A549 (cell line): ENCODE data around the gene OR2G6.
"Not testable (repeated sequence)": the region's sequence is repeated elsewhere in the genome, so short reads cannot be mapped to it uniquely, and the experiment has no call there.

ENCODE experiments used
- CEBPB ChIP-seq, 2 experiments: fragments of >200 bp in 1 of 2; sonication (Bioruptor Twin) in 1 of 2; formaldehyde crosslinking in 1 of 2; IDR thresholded peaks; 2 replicates each; pipeline ENCODE4 v1.6.1; 2012 to 2016
- CHD2 ChIP-seq: fragments of 150-350 bp; IDR thresholded peaks from 2 replicates; pipeline ENCODE4 v1.6.1; 2014; ENCODE audit warnings: low read length; ENCODE audit not compliant: partially characterized antibody
- EP300 ChIP-seq, 2 experiments: fragments of >200 bp; sonication (Bioruptor Twin); formaldehyde crosslinking; IDR thresholded peaks; 2 replicates in 1 of 2; 3 replicates in 1 of 2; pipeline ENCODE4 v1.6.1; 2016 to 2017
- FOSB ChIP-seq: fragments of 250-450 bp; sonication (Bioruptor Pico); IDR thresholded peaks from 2 replicates; pipeline ENCODE4 v1.5.0; 2020; ENCODE audit warnings: mild to moderate bottlenecking, moderate library complexity
- HOXA7 ChIP-seq: fragments of 250-450 bp; sonication (Bioruptor Pico); IDR thresholded peaks from 2 replicates; pipeline ENCODE4 v1.5.0; 2020; ENCODE audit warnings: mild to moderate bottlenecking, moderate library complexity
- JUN ChIP-seq, 2 experiments: fragments of >200 bp; sonication (Bioruptor Twin); formaldehyde crosslinking; IDR thresholded peaks; 2 replicates in 1 of 2; 3 replicates in 1 of 2; pipeline ENCODE4 v1.6.1; 2016 to 2017
- POLR2A ChIP-seq: IDR thresholded peaks from 2 replicates; pipeline ENCODE4 v1.6.1; 2012; ENCODE audit warnings: mild to moderate bottlenecking, low read length
- POLR2AphosphoS2 ChIP-seq: conservative IDR thresholded peaks from 2 replicates; pipeline ENCODE4 v1.6.1; 2012; ENCODE audit warnings: low read length, improper control_type of control experiment, inconsistent platforms
- TF ChIP-seq, protein P1 (sequence below): fragments of >200 bp; sonication (Bioruptor Twin); formaldehyde crosslinking; IDR thresholded peaks from 3 replicates; pipeline ENCODE4 v1.5.1; 2016
- TF ChIP-seq, protein P2 (sequence below): fragments of 150-350 bp; IDR thresholded peaks from 2 replicates; pipeline ENCODE4 v1.6.1; 2014; ENCODE audit warnings: low read depth, mild to moderate bottlenecking, low read length
- TF ChIP-seq, protein P3 (sequence below): IDR thresholded peaks from 2 replicates; pipeline ENCODE4 v1.6.1; 2012

- TF ChIP-seq EP300 (IDR thresholded peaks at IDR 0.05); JUN (IDR thresholded peaks at IDR 0.05); POLR2A; HOXA7; POLR2AphosphoS2; CHD2; FOSB (CRISPR knock-in tag); CEBPB (IDR thresholded peaks at IDR 0.05): not testable (repeated sequence)
- TF ChIP-seq, protein P1, sequence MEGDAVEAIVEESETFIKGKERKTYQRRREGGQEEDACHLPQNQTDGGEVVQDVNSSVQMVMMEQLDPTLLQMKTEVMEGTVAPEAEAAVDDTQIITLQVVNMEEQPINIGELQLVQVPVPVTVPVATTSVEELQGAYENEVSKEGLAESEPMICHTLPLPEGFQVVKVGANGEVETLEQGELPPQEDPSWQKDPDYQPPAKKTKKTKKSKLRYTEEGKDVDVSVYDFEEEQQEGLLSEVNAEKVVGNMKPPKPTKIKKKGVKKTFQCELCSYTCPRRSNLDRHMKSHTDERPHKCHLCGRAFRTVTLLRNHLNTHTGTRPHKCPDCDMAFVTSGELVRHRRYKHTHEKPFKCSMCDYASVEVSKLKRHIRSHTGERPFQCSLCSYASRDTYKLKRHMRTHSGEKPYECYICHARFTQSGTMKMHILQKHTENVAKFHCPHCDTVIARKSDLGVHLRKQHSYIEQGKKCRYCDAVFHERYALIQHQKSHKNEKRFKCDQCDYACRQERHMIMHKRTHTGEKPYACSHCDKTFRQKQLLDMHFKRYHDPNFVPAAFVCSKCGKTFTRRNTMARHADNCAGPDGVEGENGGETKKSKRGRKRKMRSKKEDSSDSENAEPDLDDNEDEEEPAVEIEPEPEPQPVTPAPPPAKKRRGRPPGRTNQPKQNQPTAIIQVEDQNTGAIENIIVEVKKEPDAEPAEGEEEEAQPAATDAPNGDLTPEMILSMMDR = not testable (repeated sequence)
- TF ChIP-seq, protein P2, sequence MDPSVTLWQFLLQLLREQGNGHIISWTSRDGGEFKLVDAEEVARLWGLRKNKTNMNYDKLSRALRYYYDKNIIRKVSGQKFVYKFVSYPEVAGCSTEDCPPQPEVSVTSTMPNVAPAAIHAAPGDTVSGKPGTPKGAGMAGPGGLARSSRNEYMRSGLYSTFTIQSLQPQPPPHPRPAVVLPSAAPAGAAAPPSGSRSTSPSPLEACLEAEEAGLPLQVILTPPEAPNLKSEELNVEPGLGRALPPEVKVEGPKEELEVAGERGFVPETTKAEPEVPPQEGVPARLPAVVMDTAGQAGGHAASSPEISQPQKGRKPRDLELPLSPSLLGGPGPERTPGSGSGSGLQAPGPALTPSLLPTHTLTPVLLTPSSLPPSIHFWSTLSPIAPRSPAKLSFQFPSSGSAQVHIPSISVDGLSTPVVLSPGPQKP = not testable (repeated sequence)
- TF ChIP-seq, protein P3, sequence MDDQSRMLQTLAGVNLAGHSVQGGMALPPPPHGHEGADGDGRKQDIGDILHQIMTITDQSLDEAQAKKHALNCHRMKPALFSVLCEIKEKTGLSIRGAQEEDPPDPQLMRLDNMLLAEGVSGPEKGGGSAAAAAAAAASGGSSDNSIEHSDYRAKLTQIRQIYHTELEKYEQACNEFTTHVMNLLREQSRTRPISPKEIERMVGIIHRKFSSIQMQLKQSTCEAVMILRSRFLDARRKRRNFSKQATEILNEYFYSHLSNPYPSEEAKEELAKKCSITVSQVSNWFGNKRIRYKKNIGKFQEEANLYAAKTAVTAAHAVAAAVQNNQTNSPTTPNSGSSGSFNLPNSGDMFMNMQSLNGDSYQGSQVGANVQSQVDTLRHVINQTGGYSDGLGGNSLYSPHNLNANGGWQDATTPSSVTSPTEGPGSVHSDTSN = not testable (repeated sequence)
Measured at GRCh38 chr1:248472111-248472510, 35.8 kb upstream of the OR2G6 start.
